Stomach smooth muscle (tissue), 2 donors: ENCODE data around the gene NXPE1.

Source experiments
- H3K27ac ChIP-seq: one replicate; pipeline ENCODE4 v1.7.0; 2013; ENCODE audit warnings: mild to moderate bottlenecking, low read length, inconsistent platforms
- H3K27me3 ChIP-seq, 2 donors: one replicate each; pipeline ENCODE4 v1.7.0; 2013; ENCODE audit warnings: low read length in 2 of 2; ENCODE audit not compliant: insufficient read depth in 2 of 2, control insufficient read depth in 1 of 2
- H3K36me3 ChIP-seq, 2 donors: one replicate each; pipeline ENCODE4 v1.7.0; 2013; ENCODE audit warnings: low read length in 2 of 2; ENCODE audit not compliant: control insufficient read depth in 2 of 2, insufficient read depth in 2 of 2
- H3K4me1 ChIP-seq: one replicate; pipeline ENCODE4 v1.7.0; 2013; ENCODE audit warnings: low read length; ENCODE audit not compliant: control insufficient read depth, insufficient read depth
- H3K4me3 ChIP-seq, 2 donors: one replicate each; pipeline ENCODE4 v1.7.0; 2013; ENCODE audit warnings: low read length in 2 of 2
- H3K9ac ChIP-seq, 2 donors: one replicate each; pipeline ENCODE4 v1.7.0; 2013; ENCODE audit warnings: low read length in 2 of 2, mild to moderate bottlenecking in 1 of 2
- H3K9me3 ChIP-seq, 2 donors: one replicate each; pipeline ENCODE4 v1.7.0; 2013; ENCODE audit warnings: low read length in 2 of 2; ENCODE audit not compliant: control insufficient read depth in 2 of 2
- donor health status: healthy.
- donor health status: Pancreatic carcinoma.

NXPE1 gene

GRCh38 chr11:114496915-114497314 lies 62.8 kb downstream of the NXPE1 start:
- no peaks in the 10 kb centered on the region for H3K4me1 ChIP-seq
- H3K9me3 ChIP-seq = no peaks in the 10 kb centered on the region
- no peak overlapping the region for H3K9ac ChIP-seq
- no peak overlapping the region for H3K4me3 ChIP-seq
- no peak overlapping the region for H3K27ac ChIP-seq
- no peaks in the 10 kb centered on the region for H3K36me3 ChIP-seq
- H3K27me3 ChIP-seq = no peaks in the 10 kb centered on the region

- H3K9ac ChIP-seq = no peak overlapping the region
- no peaks in the 10 kb centered on the region for H3K27me3 ChIP-seq
- no peaks in the 10 kb centered on the region for H3K9me3 ChIP-seq
- peaks cover 5% of the 10 kb centered on the region for H3K4me1 ChIP-seq
- no peak overlapping the region for H3K27ac ChIP-seq
- H3K36me3 ChIP-seq = no peaks in the 10 kb centered on the region
- H3K4me3 ChIP-seq = no peak overlapping the region
Measured at GRCh38 chr11:114483929-114484328, 75.8 kb downstream of the NXPE1 start.

GRCh38 chr11:114482114-114482513 lies 77.6 kb downstream of the NXPE1 start:
- Histone ChIP-seq H3K4me3 (no peak overlapping the region), H3K27ac (no peak overlapping the region), H3K9ac (peak overlapping the region; percentile 6)

GRCh38 chr11:114479331-114479730 lies 80.3 kb downstream of the NXPE1 start:
- H3K27ac ChIP-seq = no peak overlapping the region
- H3K9me3 ChIP-seq = no peaks in the 10 kb centered on the region
- no peaks in the 10 kb centered on the region for H3K27me3 ChIP-seq
- no peak overlapping the region for H3K9ac ChIP-seq
- no peaks in the 10 kb centered on the region for H3K36me3 ChIP-seq
- H3K4me3 ChIP-seq = no peak overlapping the region
- peaks cover 5% of the 10 kb centered on the region for H3K4me1 ChIP-seq

More at GRCh38 chr11:114482114-114482513, 77.6 kb downstream of the NXPE1 start:
- Histone ChIP-seq H3K9me3 (no peaks in the 10 kb centered on the region), H3K4me1 (peaks cover 5% of the 10 kb centered on the region), H3K36me3 (no peaks in the 10 kb centered on the region), H3K27me3 (no peaks in the 10 kb centered on the region)

GRCh38 chr11:114478768-114479167 lies 80.9 kb downstream of the NXPE1 start:
- Histone ChIP-seq H3K36me3 (no peaks in the 10 kb centered on the region), H3K27me3 (no peaks in the 10 kb centered on the region), H3K9ac (no peak overlapping the region), H3K4me3 (no peak overlapping the region), H3K27ac (no peak overlapping the region), H3K9me3 (no peaks in the 10 kb centered on the region), H3K4me1 (peaks cover 5% of the 10 kb centered on the region)

GRCh38 chr11:114478001-114478410 lies 81.7 kb downstream of the NXPE1 start:
- H3K36me3 ChIP-seq = no peaks in the 10 kb centered on the region
- peaks cover 5% of the 10 kb centered on the region for H3K4me1 ChIP-seq
- no peaks in the 10 kb centered on the region for H3K27me3 ChIP-seq
- no peaks in the 10 kb centered on the region for H3K9me3 ChIP-seq
- no peak overlapping the region for H3K27ac ChIP-seq
- H3K4me3 ChIP-seq = no peak overlapping the region
- H3K9ac ChIP-seq = no peak overlapping the region

- Histone ChIP-seq H3K36me3 (no peaks in the 10 kb centered on the region), H3K9ac (no peak overlapping the region), H3K9me3 (no peaks in the 10 kb centered on the region), H3K27me3 (no peaks in the 10 kb centered on the region), H3K4me3 (no peak overlapping the region), H3K27ac (no peak overlapping the region), H3K4me1 (no peaks in the 10 kb centered on the region)
Measured at GRCh38 chr11:114472661-114473060, 87.0 kb downstream of the NXPE1 start.
